ENCODE measurements around the gene PIK3R1. TPM values are rescaled to one million over a fixed set of nuclear protein-coding genes. Genes with fewer than 3 reads are reported as not detected.

The PIK3R1 gene
- total and polyA plus RNA-seq, 10 donors, result 4.9 to 200 (median 108) TPM

GRCh38 chr5:68315679-68316271, 100.2 kb downstream of the PIK3R1 start:
- no peaks in the 10 kb centered on the region for H3K27me3 ChIP-seq (replicated peaks in 1 of 7)

GRCh38 chr5:68316469-68316868, 100.9 kb downstream of the PIK3R1 start:
- no peak overlapping the region for H3K27ac ChIP-seq
- peaks cover 0 to 17% (median 6%) of the 10 kb centered on the region in 6 donors for H3K4me1 ChIP-seq
- DNase-seq, result no peak
- H3K36me3 ChIP-seq, result no peaks in the 10 kb centered on the region
- H3K4me3 ChIP-seq, result no peak overlapping the region
- TF ChIP-seq POLR2AphosphoS5 (IDR thresholded peaks at IDR 0.05) (no peak), CTCF (IDR thresholded peaks at IDR 0.05 in 8 of 11, conservative IDR thresholded peaks at IDR 0.05 in 3 of 11) (no peak), POLR2A (IDR thresholded peaks at IDR 0.05) (no peak)
- H3K9me3 ChIP-seq, result peaks cover 0 to 4% (median 0%) of the 10 kb centered on the region in 8 donors
- 86 to 94% (median 88%) methylated on average over 3 of the region's 3 CpGs for WGBS, 5 donors
- intact Hi-C loops (cut with DNase I; ENCODE audit: low total_unique reads), result no loop called here
- H3K27me3 ChIP-seq (replicated peaks in 1 of 7), result no peaks in the 10 kb centered on the region

More at GRCh38 chr5:68315679-68316271, 100.2 kb downstream of the PIK3R1 start:
- peaks cover 0 to 4% (median 0%) of the 10 kb centered on the region in 8 donors for H3K9me3 ChIP-seq
- H3K27ac ChIP-seq, result no peak overlapping the region
- TF ChIP-seq CTCF (IDR thresholded peaks at IDR 0.05 in 8 of 11, conservative IDR thresholded peaks at IDR 0.05 in 3 of 11), result no peak
- DNase-seq, result peak; percentile 76
- intact Hi-C loops (cut with DNase I; ENCODE audit: low total_unique reads), result no loop called here
- peaks cover 0 to 17% (median 6%) of the 10 kb centered on the region in 6 donors for H3K4me1 ChIP-seq
- H3K4me3 ChIP-seq, result no peak overlapping the region
- WGBS, 5 donors, result 37 to 45% (median 44%) methylated on average over 6 of the region's 6 CpGs
- H3K36me3 ChIP-seq, result no peaks in the 10 kb centered on the region

GRCh38 chr5:68317646-68318045, 102.1 kb downstream of the PIK3R1 start:
- no peak overlapping the region for H3K4me3 ChIP-seq
- TF ChIP-seq POLR2A (IDR thresholded peaks at IDR 0.05) (no peak), POLR2AphosphoS5 (IDR thresholded peaks at IDR 0.05) (no peak), CTCF (IDR thresholded peaks at IDR 0.05 in 8 of 11, conservative IDR thresholded peaks at IDR 0.05 in 3 of 11) (no peak)
- 93 to 98% (median 96%) methylated on average over 5 of the region's 5 CpGs for WGBS, 5 donors
- peaks cover 0 to 17% (median 6%) of the 10 kb centered on the region in 6 donors for H3K4me1 ChIP-seq
- peaks cover 0 to 4% (median 0%) of the 10 kb centered on the region in 8 donors for H3K9me3 ChIP-seq
- no peaks in the 10 kb centered on the region for H3K27me3 ChIP-seq (replicated peaks in 1 of 7)
- intact Hi-C loops (cut with DNase I; ENCODE audit: low total_unique reads), result no loop called here
- H3K36me3 ChIP-seq, result no peaks in the 10 kb centered on the region
- no peak for DNase-seq
- no peak overlapping the region for H3K27ac ChIP-seq

- Histone ChIP-seq H3K27me3 (replicated peaks in 1 of 7) (no peaks in the 10 kb centered on the region), H3K36me3 (no peaks in the 10 kb centered on the region), H3K9me3 (peaks cover 0 to 4% (median 0%) of the 10 kb centered on the region in 8 donors), H3K4me3 (no peak overlapping the region), H3K27ac (no peak overlapping the region), H3K4me1 (peaks cover 0 to 17% (median 6%) of the 10 kb centered on the region in 6 donors)
- 83 to 92% (median 85%) methylated on average over 6 of the region's 6 CpGs for WGBS, 5 donors
- intact Hi-C loops (cut with DNase I; ENCODE audit: low total_unique reads), result no loop called here
- no peak for DNase-seq
- no peak for TF ChIP-seq POLR2A (IDR thresholded peaks at IDR 0.05)
Measured at GRCh38 chr5:68318955-68319705, 103.6 kb downstream of the PIK3R1 start.
